ENCODE results near the gene USP22.

Gene USP22

DNA sequence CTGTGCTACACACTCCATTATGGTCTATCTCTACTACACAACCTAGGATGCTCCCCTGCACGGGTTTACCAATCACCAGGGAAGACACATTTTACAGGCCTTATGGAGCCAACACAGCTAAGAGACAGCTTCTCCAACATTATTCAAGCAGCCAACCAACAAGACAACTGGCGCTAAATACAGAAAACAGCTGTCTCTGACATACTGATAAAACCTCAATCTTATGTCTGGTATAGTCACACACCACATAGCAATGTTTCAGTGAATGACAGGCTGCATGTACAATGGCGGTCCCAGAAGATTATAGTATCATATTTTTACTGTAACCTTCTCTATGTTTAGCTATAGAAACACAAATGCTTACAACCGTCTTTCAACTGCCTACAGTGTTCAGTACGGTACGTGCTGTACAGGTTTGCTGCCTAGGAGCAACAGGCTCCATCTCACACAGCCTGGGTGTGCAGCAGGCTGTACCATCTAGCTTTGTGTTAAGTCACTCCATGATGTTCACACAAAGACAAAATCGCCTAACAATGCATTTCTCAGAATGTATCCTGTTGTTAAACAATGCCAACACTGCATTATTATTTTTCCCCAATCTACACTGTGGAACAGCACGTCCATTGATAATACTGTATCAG is 10.9 kb downstream of the USP22 start:
- Histone ChIP-seq H3K4me1 (ENCODE audit: control insufficient read depth, insufficient read depth, low read length) (peaks cover 57% of the 10 kb centered on the region), H3K9me3 (ENCODE audit: control insufficient read depth in 2 of 2, low read length in 2 of 2) (no peaks in the 10 kb centered on the region), H3K9ac (ENCODE audit: low read length in 2 of 2) (no peak overlapping the region), H3K27me3 (ENCODE audit: control insufficient read depth in 1 of 2, insufficient read depth in 2 of 2, low read length in 2 of 2) (no peaks in the 10 kb centered on the region), H3K27ac (ENCODE audit: low read length) (no peak overlapping the region), H3K4me3 (ENCODE audit: low read length in 2 of 2) (no peak overlapping the region), H3K36me3 (ENCODE audit: control insufficient read depth in 2 of 2, insufficient read depth in 2 of 2, low read length in 2 of 2) (peaks cover 10 to 14% of the 10 kb centered on the region in 2 donors)

DNA sequence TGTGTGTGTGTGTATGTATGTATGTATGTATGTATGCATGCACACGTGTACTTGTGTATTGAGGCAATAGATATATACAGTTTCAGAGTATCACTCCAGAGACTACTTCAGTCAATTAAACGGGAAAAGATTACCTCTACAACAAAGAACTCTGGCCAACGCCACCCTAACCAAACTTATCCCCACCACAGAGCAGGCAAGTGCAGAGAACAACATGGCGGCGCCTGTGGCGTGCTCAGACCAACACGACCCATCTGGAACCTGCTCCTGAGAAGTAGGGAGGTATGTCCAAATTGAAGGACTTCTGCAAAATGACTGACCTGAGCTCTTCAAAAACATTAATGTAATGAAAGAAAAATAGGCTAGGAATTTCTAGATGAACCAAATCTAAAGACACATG is 12.4 kb downstream of the USP22 start:
- Histone ChIP-seq H3K4me1 (ENCODE audit: control insufficient read depth, insufficient read depth, low read length) (peaks cover 49% of the 10 kb centered on the region), H3K4me3 (ENCODE audit: low read length in 2 of 2) (no peak overlapping the region), H3K27ac (ENCODE audit: low read length) (no peak overlapping the region), H3K9me3 (ENCODE audit: control insufficient read depth in 2 of 2, low read length in 2 of 2) (no peaks in the 10 kb centered on the region), H3K9ac (ENCODE audit: low read length in 2 of 2) (no peak overlapping the region), H3K27me3 (ENCODE audit: control insufficient read depth in 1 of 2, insufficient read depth in 2 of 2, low read length in 2 of 2) (no peaks in the 10 kb centered on the region), H3K36me3 (ENCODE audit: control insufficient read depth in 2 of 2, insufficient read depth in 2 of 2, low read length in 2 of 2) (peaks cover 14 to 18% of the 10 kb centered on the region in 2 donors)

DNA sequence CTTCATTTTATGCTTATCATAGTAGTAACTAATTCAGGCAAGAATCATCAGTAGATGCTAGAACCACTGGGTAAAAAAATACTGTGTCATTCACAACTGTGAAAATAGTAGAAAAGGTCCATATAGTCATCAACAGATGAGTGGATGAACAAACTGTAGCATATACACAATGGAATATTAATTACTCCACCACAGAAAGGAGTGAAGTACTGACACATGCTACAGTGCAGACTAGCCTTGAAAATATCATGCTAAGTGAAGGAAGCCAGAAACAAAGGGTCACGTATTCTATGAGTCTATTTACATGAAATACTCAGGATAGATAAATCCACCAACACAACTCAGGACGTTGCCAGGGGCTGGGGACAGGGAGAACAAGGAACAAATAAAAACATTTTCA is 13.3 kb downstream of the USP22 start:
- H3K9me3 ChIP-seq (ENCODE audit: control insufficient read depth in 2 of 2, low read length in 2 of 2) = no peaks in the 10 kb centered on the region
- H3K27me3 ChIP-seq (ENCODE audit: control insufficient read depth in 1 of 2, insufficient read depth in 2 of 2, low read length in 2 of 2) = no peaks in the 10 kb centered on the region
- H3K4me1 ChIP-seq (ENCODE audit: control insufficient read depth, insufficient read depth, low read length) = peaks cover 44% of the 10 kb centered on the region
- H3K9ac ChIP-seq (ENCODE audit: low read length in 2 of 2) = no peak overlapping the region
- H3K4me3 ChIP-seq (ENCODE audit: low read length in 2 of 2) = no peak overlapping the region
- peaks cover 17 to 19% of the 10 kb centered on the region in 2 donors for H3K36me3 ChIP-seq (ENCODE audit: control insufficient read depth in 2 of 2, insufficient read depth in 2 of 2, low read length in 2 of 2)
- no peak overlapping the region for H3K27ac ChIP-seq (ENCODE audit: low read length)

DNA sequence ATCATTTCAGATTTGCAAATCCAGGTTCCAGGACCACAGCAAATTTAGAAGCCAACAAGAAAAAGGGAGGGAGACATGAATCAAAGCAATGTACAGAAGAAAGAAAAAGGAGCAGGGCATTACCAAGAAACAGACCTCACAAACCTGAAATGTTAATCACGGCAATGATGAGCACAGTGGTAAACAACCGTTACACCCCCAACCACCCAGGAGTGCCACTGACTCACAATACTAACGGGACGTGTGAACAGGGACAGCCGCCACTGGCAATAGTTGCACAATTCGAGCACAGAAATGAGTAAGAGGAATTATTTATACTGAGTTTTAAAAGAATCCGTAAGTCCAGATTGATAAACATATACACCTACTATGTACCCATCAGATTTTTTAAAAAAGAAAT is 13.8 kb downstream of the USP22 start:
- Histone ChIP-seq H3K27me3 (ENCODE audit: control insufficient read depth in 1 of 2, insufficient read depth in 2 of 2, low read length in 2 of 2) (no peaks in the 10 kb centered on the region), H3K4me1 (ENCODE audit: control insufficient read depth, insufficient read depth, low read length) (peaks cover 44% of the 10 kb centered on the region), H3K9ac (ENCODE audit: low read length in 2 of 2) (no peak overlapping the region), H3K4me3 (ENCODE audit: low read length in 2 of 2) (peak overlapping the region in 1 of 2 donors; percentile 8), H3K27ac (ENCODE audit: low read length) (no peak overlapping the region), H3K9me3 (ENCODE audit: control insufficient read depth in 2 of 2, low read length in 2 of 2) (no peaks in the 10 kb centered on the region), H3K36me3 (ENCODE audit: control insufficient read depth in 2 of 2, insufficient read depth in 2 of 2, low read length in 2 of 2) (peaks cover 18 to 19% of the 10 kb centered on the region in 2 donors)

DNA sequence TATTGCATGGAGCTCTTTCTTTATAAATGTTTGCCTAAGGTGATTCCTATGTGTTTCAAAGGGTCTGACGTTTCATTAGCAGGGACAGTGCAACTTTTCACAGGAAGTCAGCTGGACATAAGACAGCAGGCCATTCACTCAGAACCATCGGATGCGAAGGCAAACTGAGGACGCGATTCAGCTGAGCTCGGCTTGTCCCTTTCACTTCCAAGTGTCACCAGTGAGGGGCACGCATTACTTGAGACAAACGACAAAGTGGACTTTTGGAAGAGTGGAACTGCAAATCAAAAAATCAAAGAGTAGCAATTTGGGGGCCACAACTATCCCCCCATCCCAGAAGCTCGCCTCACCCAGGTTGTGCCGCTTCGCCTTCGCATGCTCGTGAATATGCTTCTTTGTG is 14.6 kb downstream of the USP22 start:
- no peak overlapping the region for H3K27ac ChIP-seq (ENCODE audit: low read length)
- H3K4me3 ChIP-seq (ENCODE audit: low read length in 2 of 2) = no peak overlapping the region
- no peaks in the 10 kb centered on the region for H3K27me3 ChIP-seq (ENCODE audit: control insufficient read depth in 1 of 2, insufficient read depth in 2 of 2, low read length in 2 of 2)
- H3K4me1 ChIP-seq (ENCODE audit: control insufficient read depth, insufficient read depth, low read length) = peaks cover 47% of the 10 kb centered on the region
- H3K9ac ChIP-seq (ENCODE audit: low read length in 2 of 2) = no peak overlapping the region
- H3K9me3 ChIP-seq (ENCODE audit: control insufficient read depth in 2 of 2, low read length in 2 of 2) = no peaks in the 10 kb centered on the region
- peaks cover 20 to 21% of the 10 kb centered on the region in 2 donors for H3K36me3 ChIP-seq (ENCODE audit: control insufficient read depth in 2 of 2, insufficient read depth in 2 of 2, low read length in 2 of 2)

DNA sequence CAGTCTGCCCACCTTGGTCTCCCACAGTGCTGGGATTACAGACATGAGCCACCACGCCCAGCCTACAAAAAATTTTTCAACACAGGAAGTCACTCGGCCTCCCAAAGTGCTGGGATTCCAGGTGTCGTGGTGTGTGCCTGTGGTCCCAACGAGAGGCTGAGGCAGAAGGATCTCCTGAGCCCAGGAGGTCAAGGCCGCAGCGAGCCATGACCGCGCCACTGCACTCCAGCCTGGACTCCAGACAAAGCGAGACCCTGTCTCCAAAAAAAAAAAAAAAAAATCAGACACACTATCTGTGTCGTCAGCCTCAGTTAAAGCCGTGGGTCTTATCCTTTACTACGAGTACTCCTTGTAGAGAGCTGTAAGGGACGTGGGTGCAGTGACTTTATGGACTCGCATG is 15.8 kb downstream of the USP22 start:
- Histone ChIP-seq H3K9me3 (ENCODE audit: control insufficient read depth in 2 of 2, low read length in 2 of 2) (no peaks in the 10 kb centered on the region), H3K4me1 (ENCODE audit: control insufficient read depth, insufficient read depth, low read length) (peaks cover 38% of the 10 kb centered on the region), H3K27ac (ENCODE audit: low read length) (no peak overlapping the region), H3K4me3 (ENCODE audit: low read length in 2 of 2) (no peak overlapping the region), H3K27me3 (ENCODE audit: control insufficient read depth in 1 of 2, insufficient read depth in 2 of 2, low read length in 2 of 2) (no peaks in the 10 kb centered on the region), H3K9ac (ENCODE audit: low read length in 2 of 2) (no peak overlapping the region), H3K36me3 (ENCODE audit: control insufficient read depth in 2 of 2, insufficient read depth in 2 of 2, low read length in 2 of 2) (peaks cover 20 to 21% of the 10 kb centered on the region in 2 donors)

DNA sequence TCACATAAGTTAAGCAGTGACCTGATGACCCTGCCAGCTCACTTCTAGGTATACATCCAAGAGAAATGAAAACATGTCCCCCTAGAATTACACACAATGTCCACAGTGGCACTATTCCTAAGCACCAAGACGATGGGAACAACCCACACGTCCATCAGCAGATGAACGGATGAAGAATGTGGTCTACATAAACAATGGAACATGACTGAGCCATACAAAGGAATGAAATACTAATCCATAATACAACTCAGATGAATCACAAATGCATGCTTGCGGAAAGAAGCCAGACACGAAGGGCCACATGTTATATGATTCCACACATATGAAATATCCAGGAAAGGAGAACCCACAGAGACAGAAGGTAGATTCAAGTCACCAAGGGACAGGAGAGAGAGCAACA is 17.4 kb downstream of the USP22 start:
- H3K9ac ChIP-seq (ENCODE audit: low read length in 2 of 2) = no peak overlapping the region
- H3K27ac ChIP-seq (ENCODE audit: low read length) = no peak overlapping the region
- peaks cover 42% of the 10 kb centered on the region for H3K4me1 ChIP-seq (ENCODE audit: control insufficient read depth, insufficient read depth, low read length)
- no peaks in the 10 kb centered on the region for H3K27me3 ChIP-seq (ENCODE audit: control insufficient read depth in 1 of 2, insufficient read depth in 2 of 2, low read length in 2 of 2)
- H3K9me3 ChIP-seq (ENCODE audit: control insufficient read depth in 2 of 2, low read length in 2 of 2) = no peaks in the 10 kb centered on the region
- peaks cover 26 to 29% of the 10 kb centered on the region in 2 donors for H3K36me3 ChIP-seq (ENCODE audit: control insufficient read depth in 2 of 2, insufficient read depth in 2 of 2, low read length in 2 of 2)
- H3K4me3 ChIP-seq (ENCODE audit: low read length in 2 of 2) = no peak overlapping the region

DNA sequence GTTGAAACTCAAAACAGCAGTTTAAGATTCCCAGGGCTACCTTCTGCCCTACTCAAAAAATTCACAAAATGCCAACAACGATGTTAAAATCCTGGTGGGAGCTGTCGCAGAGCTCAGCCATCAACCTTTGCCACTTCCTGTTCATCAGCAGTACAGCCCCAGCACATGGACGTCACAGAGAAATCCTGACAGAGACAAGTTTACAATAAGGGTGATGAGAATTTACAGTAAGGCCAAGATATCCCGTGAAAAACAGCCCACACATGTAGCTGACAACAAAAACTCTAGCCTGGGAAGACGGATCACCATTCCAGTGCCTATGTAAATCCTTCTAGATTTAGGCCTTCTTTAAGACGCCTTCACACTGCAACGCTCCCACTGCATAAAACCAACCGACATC is 18.8 kb downstream of the USP22 start:
- Histone ChIP-seq H3K27ac (ENCODE audit: low read length) (peak overlapping the region; percentile 41), H3K36me3 (ENCODE audit: control insufficient read depth in 2 of 2, insufficient read depth in 2 of 2, low read length in 2 of 2) (peaks cover 37 to 38% of the 10 kb centered on the region in 2 donors), H3K27me3 (ENCODE audit: control insufficient read depth in 1 of 2, insufficient read depth in 2 of 2, low read length in 2 of 2) (no peaks in the 10 kb centered on the region), H3K4me3 (ENCODE audit: low read length in 2 of 2) (peak overlapping the region in 1 of 2 donors; percentile 22), H3K4me1 (ENCODE audit: control insufficient read depth, insufficient read depth, low read length) (peaks cover 39% of the 10 kb centered on the region), H3K9me3 (ENCODE audit: control insufficient read depth in 2 of 2, low read length in 2 of 2) (no peaks in the 10 kb centered on the region), H3K9ac (ENCODE audit: low read length in 2 of 2) (peak overlapping the region in 1 of 2 donors; percentile 42)

DNA sequence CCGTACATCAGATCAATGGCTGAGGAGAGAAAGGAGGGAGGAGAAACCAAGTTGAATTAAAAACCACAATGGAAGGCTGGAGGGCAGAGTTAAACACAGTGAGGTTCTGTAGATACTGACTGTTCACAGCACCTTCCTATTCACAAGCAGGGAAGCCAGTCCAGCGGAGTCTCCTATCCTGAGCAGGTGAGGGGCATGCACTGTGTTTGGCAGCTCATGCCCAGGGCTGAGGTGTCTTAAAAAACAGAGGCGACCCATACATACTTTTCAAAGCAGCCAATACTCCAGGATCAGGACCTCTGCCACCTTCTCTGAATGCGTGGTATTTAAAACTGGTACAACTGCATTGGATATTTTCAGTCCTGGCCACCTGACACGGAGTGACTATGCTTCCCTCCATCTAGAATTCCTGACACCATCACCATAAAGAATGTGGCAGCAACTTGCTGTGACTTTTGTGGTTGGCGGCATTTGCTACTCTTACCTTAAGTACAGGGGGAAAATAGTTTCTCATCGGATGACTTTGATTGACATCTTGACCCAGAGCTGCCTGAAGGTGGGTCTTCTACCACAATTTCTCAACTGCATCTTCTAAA is 21.5 kb downstream of the USP22 start:
- H3K36me3 ChIP-seq (ENCODE audit: control insufficient read depth in 2 of 2, insufficient read depth in 2 of 2, low read length in 2 of 2) = peaks cover 51 to 53% of the 10 kb centered on the region in 2 donors
- peak overlapping the region; percentile 18 for H3K27ac ChIP-seq (ENCODE audit: low read length)
- no peak overlapping the region for H3K9ac ChIP-seq (ENCODE audit: low read length in 2 of 2)
- peaks cover 42% of the 10 kb centered on the region for H3K4me1 ChIP-seq (ENCODE audit: control insufficient read depth, insufficient read depth, low read length)
- H3K4me3 ChIP-seq (ENCODE audit: low read length in 2 of 2) = no peak overlapping the region
- no peaks in the 10 kb centered on the region for H3K9me3 ChIP-seq (ENCODE audit: control insufficient read depth in 2 of 2, low read length in 2 of 2)
- H3K27me3 ChIP-seq (ENCODE audit: control insufficient read depth in 1 of 2, insufficient read depth in 2 of 2, low read length in 2 of 2) = no peaks in the 10 kb centered on the region

DNA sequence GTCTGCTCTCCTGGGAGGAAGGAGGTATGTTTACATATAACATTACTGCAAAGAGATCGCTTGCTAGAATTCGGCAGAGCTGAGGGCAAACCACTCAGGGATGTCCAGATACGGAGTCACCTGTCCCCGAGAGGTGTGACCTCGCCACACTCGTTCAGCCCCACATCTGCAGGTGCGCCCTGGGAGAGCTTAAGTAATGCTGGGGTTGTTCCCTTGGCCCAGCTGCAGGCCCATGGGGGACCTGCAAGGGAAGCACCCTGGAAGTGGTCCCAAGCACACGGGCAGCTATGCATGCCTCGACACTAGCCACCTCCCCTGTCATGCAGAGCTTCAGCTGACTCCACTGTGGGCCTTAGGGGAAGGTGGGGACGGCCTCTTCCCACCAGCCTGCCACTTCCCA is 22.2 kb downstream of the USP22 start:
- peak overlapping the region; percentile 18 for H3K27ac ChIP-seq (ENCODE audit: low read length)
- H3K9me3 ChIP-seq (ENCODE audit: control insufficient read depth in 2 of 2, low read length in 2 of 2) = no peaks in the 10 kb centered on the region
- H3K9ac ChIP-seq (ENCODE audit: low read length in 2 of 2) = no peak overlapping the region

DNA sequence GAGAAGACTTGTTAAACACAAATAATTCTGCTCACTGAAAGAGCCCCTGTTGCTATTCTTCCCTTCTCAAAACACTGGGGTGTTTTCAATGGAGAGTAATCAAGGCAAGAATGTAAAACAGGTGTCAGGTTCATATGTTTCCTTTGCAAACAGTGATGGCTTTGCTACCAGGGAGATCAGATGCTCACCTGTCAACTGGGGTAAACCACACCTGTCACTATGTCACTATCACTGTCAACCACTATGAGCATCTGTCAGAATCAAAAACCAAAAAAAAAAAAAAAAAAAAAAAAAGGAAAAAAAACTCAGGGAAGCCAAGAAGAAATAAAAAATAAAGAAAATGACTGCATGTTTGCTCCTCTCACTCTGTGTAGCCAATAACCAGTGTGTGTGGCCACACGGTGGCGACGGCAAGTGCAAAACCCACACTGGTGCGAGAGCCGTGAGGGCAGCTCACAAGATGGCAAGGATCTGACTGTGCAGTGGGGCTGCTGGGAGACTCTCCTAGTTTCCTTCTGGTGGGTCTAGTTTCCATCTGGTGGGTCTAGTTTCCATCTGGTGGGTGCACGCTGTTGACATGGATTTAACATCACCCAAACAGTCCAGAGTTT is 22.7 kb downstream of the USP22 start:
- Histone ChIP-seq H3K27ac (ENCODE audit: low read length) (peak overlapping the region; percentile 18), H3K27me3 (ENCODE audit: control insufficient read depth in 1 of 2, insufficient read depth in 2 of 2, low read length in 2 of 2) (no peaks in the 10 kb centered on the region), H3K4me3 (ENCODE audit: low read length in 2 of 2) (peak overlapping the region in 1 of 2 donors; percentile 30), H3K9ac (ENCODE audit: low read length in 2 of 2) (no peak overlapping the region), H3K9me3 (ENCODE audit: control insufficient read depth in 2 of 2, low read length in 2 of 2) (no peaks in the 10 kb centered on the region), H3K36me3 (ENCODE audit: control insufficient read depth in 2 of 2, insufficient read depth in 2 of 2, low read length in 2 of 2) (peaks cover 58 to 60% of the 10 kb centered on the region in 2 donors), H3K4me1 (ENCODE audit: control insufficient read depth, insufficient read depth, low read length) (peaks cover 42% of the 10 kb centered on the region)

More for the DNA sequence above, 22.2 kb downstream of the USP22 start:
- no peaks in the 10 kb centered on the region for H3K27me3 ChIP-seq (ENCODE audit: control insufficient read depth in 1 of 2, insufficient read depth in 2 of 2, low read length in 2 of 2)
- H3K36me3 ChIP-seq (ENCODE audit: control insufficient read depth in 2 of 2, insufficient read depth in 2 of 2, low read length in 2 of 2) = peaks cover 56 to 58% of the 10 kb centered on the region in 2 donors
- H3K4me1 ChIP-seq (ENCODE audit: control insufficient read depth, insufficient read depth, low read length) = peaks cover 42% of the 10 kb centered on the region
- peak overlapping the region in 1 of 2 donors; percentile 30 for H3K4me3 ChIP-seq (ENCODE audit: low read length in 2 of 2)
